Trophoblast cell (in vitro differentiated cells and primary cell): ENCODE results near the gene ZC3H12A.

Experiments
- DNase-seq, 2 donors: peaks; one replicate each; pipeline ENCODE4 v3.0.0-alpha.2; 2016
- H2AFZ ChIP-seq: 2 replicates; pipeline ENCODE4 v1.6.1; 2013; ENCODE audit warnings: low read length, moderate library complexity, mild to moderate bottlenecking; ENCODE audit not compliant: insufficient read depth, poor library complexity
- H2AK5ac ChIP-seq: 2 replicates; pipeline ENCODE4 v1.6.1; 2013; ENCODE audit warnings: mild to moderate bottlenecking, low read length
- H2BK120ac ChIP-seq: 2 replicates; pipeline ENCODE4 v1.6.1; 2013; ENCODE audit warnings: low read length, mild to moderate bottlenecking, moderate library complexity; ENCODE audit not compliant: insufficient read depth, poor library complexity
- H2BK12ac ChIP-seq: 2 replicates; pipeline ENCODE4 v1.6.1; 2013; ENCODE audit warnings: mild to moderate bottlenecking, low read length, moderate library complexity
- H2BK5ac ChIP-seq: 2 replicates; pipeline ENCODE4 v1.6.1; 2013; ENCODE audit warnings: low read length, low read depth, moderate library complexity, mild to moderate bottlenecking; ENCODE audit not compliant: poor library complexity
- H3K14ac ChIP-seq: 2 replicates; pipeline ENCODE4 v1.6.1; 2013; ENCODE audit warnings: mild to moderate bottlenecking, low read length
- H3K18ac ChIP-seq: 2 replicates; pipeline ENCODE4 v1.6.1; 2013; ENCODE audit warnings: mild to moderate bottlenecking, low read length
- H3K23ac ChIP-seq: 2 replicates; pipeline ENCODE4 v1.6.1; 2013; ENCODE audit warnings: low read length
- H3K27ac ChIP-seq: 2 replicates; pipeline ENCODE4 v1.5.1; 2013; ENCODE audit warnings: low read depth, mild to moderate bottlenecking, inconsistent platforms, low read length, moderate library complexity
- H3K27me3 ChIP-seq: 2 replicates; pipeline ENCODE4 v1.6.1; 2013; ENCODE audit warnings: inconsistent platforms, mild to moderate bottlenecking, low read length, moderate library complexity; ENCODE audit not compliant: insufficient read depth
- H3K36me3 ChIP-seq, 2 experiments: 1 replicate in 1 of 2; 2 replicates in 1 of 2; pipeline ENCODE4 v1.6.1; 2013; ENCODE audit warnings: low read length in 2 of 2, mild to moderate bottlenecking in 2 of 2, moderate library complexity in 1 of 2; ENCODE audit not compliant: insufficient read depth in 2 of 2, control insufficient read depth in 1 of 2
- H3K4ac ChIP-seq: 2 replicates; pipeline ENCODE4 v1.6.1; 2013; ENCODE audit warnings: low read depth, mild to moderate bottlenecking, low read length, moderate library complexity
- H3K4me1 ChIP-seq, 2 experiments: 1 replicate in 1 of 2; 2 replicates in 1 of 2; pipeline ENCODE4 v1.6.1; 2013; ENCODE audit warnings: low read length in 2 of 2, mild to moderate bottlenecking in 2 of 2, moderate library complexity in 1 of 2; ENCODE audit not compliant: insufficient read depth in 2 of 2, control insufficient read depth in 1 of 2
- H3K4me2 ChIP-seq: 2 replicates; pipeline ENCODE4 v1.6.1; 2013; ENCODE audit warnings: inconsistent platforms, mild to moderate bottlenecking, low read length, moderate library complexity
- H3K4me3 ChIP-seq: 2 replicates; pipeline ENCODE4 v1.5.1; 2013; ENCODE audit warnings: mild to moderate bottlenecking, low read depth, low read length, inconsistent platforms
- H3K79me1 ChIP-seq: one replicate; pipeline ENCODE4 v1.6.1; 2013; ENCODE audit warnings: low read length
- H3K79me2 ChIP-seq: 2 replicates; pipeline ENCODE4 v1.6.1; 2013; ENCODE audit warnings: low read length, mild to moderate bottlenecking; ENCODE audit not compliant: control insufficient read depth, insufficient read depth, poor library complexity
- H3K9ac ChIP-seq: 2 replicates; pipeline ENCODE4 v1.6.1; 2013; ENCODE audit warnings: mild to moderate bottlenecking, low read length
- H3K9me3 ChIP-seq: 2 replicates; pipeline ENCODE4 v1.6.1; 2013; ENCODE audit warnings: low read depth, mild to moderate bottlenecking, control low read depth, inconsistent platforms, low read length; ENCODE audit not compliant: insufficient read depth
- H4K12ac ChIP-seq: 2 replicates; pipeline ENCODE4 v1.6.1; 2013; ENCODE audit warnings: low read depth, mild to moderate bottlenecking, low read length, moderate library complexity
- H4K8ac ChIP-seq: 2 replicates; pipeline ENCODE4 v1.6.1; 2013; ENCODE audit warnings: low read depth, mild to moderate bottlenecking, low read length, moderate library complexity
- H4K91ac ChIP-seq: one replicate; pipeline ENCODE4 v1.6.1; 2013; ENCODE audit warnings: low read depth, mild to moderate bottlenecking, low read length, moderate library complexity
- WGBS: extraction: QIAGEN DNeasy Blood & Tissue Kit; methylation state at CpG from one replicate; pipeline ENCODE4 v1.1.7; 2013; ENCODE audit warnings: missing lambda C conversion rate; ENCODE audit not compliant: insufficient read length, insufficient coverage; ENCODE audit errors: extremely low coverage; 5-methylcytosine and 5-hydroxymethylcytosine counted together

The ZC3H12A gene

DNA sequence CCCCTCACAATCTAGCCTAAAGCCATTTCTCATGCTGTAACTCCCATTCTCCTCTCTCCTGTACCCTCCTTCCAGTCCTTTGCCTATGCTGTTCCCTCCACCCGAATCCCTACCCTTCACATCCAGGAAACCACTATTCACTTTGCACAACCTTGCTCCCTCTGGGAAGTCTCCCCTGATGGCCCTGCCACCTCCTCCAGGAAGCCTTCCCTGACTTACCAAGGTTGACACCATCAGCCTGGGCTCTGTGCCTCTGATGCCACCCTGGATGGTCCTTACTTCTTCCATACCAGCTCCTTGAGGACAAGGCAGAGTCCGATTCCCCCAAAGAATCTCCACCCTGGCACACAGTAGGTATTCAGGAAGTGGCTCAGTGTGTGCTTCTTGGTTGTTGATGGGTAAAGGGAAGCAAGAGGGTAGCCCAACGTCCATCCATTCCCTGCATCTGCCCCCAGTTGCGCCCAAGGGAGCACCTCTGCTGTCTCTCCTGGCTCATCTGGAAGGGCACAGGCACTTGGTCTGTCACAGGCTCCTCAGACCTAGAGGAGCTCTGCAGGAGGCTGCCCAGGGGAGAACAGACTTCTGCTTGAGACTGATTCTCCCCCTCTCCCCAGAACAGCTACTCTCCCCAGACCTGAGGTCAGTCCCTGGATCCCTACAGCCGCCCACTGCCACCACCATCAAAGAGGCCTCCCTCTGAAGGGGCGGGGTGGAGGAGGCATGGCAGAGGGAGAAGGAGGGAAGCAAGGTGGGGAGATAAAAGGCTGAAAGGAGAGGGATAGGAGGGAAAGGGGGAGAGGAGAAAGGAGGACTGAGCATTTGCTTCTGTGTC is 36.1 kb upstream of the ZC3H12A start:
- Histone ChIP-seq H3K4me2 (no peak overlapping the region), H4K12ac (no peak overlapping the region), H2AFZ (no peak overlapping the region), H3K18ac (no peak overlapping the region), H3K27ac (no peak overlapping the region), H2AK5ac (no peak overlapping the region), H3K79me1 (no peaks in the 10 kb centered on the region), H3K4ac (no peak overlapping the region), H3K79me2 (no peaks in the 10 kb centered on the region), H3K14ac (no peak overlapping the region), H4K91ac (no peak overlapping the region), H3K9ac (no peak overlapping the region), H2BK120ac (no peak overlapping the region), H2BK12ac (no peak overlapping the region), H3K27me3 (no peaks in the 10 kb centered on the region), H3K9me3 (peaks cover 3% of the 10 kb centered on the region), H3K4me1 (no peaks in the 10 kb centered on the region), H2BK5ac (no peak overlapping the region), H3K4me3 (no peak overlapping the region), H3K36me3 (no peaks in the 10 kb centered on the region), H3K23ac (no peak overlapping the region), H4K8ac (no peak overlapping the region)
- WGBS = no CpG with 5 or more reads among the region's 6 CpGs
- no peak for DNase-seq

GRCh38 chr1:37438869-37439343 is 35.5 kb upstream of the ZC3H12A start:
- Histone ChIP-seq H3K9ac (no peak overlapping the region), H2BK120ac (no peak overlapping the region), H3K9me3 (peaks cover 3% of the 10 kb centered on the region), H3K4ac (no peak overlapping the region), H3K27ac (no peak overlapping the region), H4K12ac (no peak overlapping the region), H2BK5ac (no peak overlapping the region), H3K14ac (no peak overlapping the region), H3K36me3 (no peaks in the 10 kb centered on the region), H3K23ac (no peak overlapping the region), H3K4me2 (no peak overlapping the region), H3K27me3 (no peaks in the 10 kb centered on the region), H2AFZ (no peak overlapping the region), H3K79me2 (no peaks in the 10 kb centered on the region), H3K4me3 (no peak overlapping the region), H2AK5ac (no peak overlapping the region), H3K4me1 (no peaks in the 10 kb centered on the region), H2BK12ac (no peak overlapping the region), H4K8ac (no peak overlapping the region), H3K79me1 (no peaks in the 10 kb centered on the region), H4K91ac (no peak overlapping the region), H3K18ac (no peak overlapping the region)
- no peak for DNase-seq
- no CpG with 5 or more reads among the region's 4 CpGs for WGBS

DNA sequence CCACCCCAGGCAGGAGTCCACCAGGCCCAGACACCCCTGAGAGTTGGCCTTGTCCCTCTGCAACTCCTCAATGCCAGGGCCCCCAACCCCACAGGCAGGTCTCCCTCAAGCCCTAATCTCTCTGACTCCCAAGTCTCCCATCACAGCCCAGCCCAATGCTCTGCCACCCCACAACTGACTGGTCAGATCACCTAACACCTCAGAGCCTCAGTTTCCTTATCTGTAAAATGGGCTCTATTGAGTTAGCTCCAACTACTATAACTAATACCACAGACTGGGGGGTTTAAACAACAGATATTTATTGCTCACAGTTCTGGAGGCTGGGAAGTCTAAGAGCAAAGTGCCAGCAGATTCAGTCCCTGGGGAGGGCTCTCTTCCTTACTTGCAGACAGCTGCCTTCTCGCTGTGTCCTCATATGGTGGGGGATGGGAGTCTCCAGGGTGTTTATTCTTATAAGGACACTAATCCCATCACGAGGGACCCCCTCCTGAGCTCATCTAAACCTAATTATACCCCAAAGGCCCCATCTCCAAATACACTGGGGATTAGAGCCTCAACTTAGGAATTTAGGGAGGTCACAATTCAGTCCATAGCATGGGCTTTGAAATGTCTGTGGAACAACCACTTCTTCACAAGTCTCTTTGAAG is 34.9 kb upstream of the ZC3H12A start:
- Histone ChIP-seq H3K23ac (no peak overlapping the region), H4K91ac (no peak overlapping the region), H3K4me2 (no peak overlapping the region), H3K79me2 (no peaks in the 10 kb centered on the region), H2BK12ac (no peak overlapping the region), H3K9me3 (peaks cover 3% of the 10 kb centered on the region), H2AFZ (no peak overlapping the region), H3K27ac (no peak overlapping the region), H3K79me1 (no peaks in the 10 kb centered on the region), H3K4me1 (no peaks in the 10 kb centered on the region), H4K12ac (no peak overlapping the region), H2AK5ac (no peak overlapping the region), H3K27me3 (no peaks in the 10 kb centered on the region), H4K8ac (no peak overlapping the region), H3K4me3 (no peak overlapping the region), H3K18ac (no peak overlapping the region), H3K4ac (no peak overlapping the region), H3K9ac (no peak overlapping the region), H2BK5ac (no peak overlapping the region), H3K36me3 (no peaks in the 10 kb centered on the region), H3K14ac (no peak overlapping the region), H2BK120ac (no peak overlapping the region)
- no CpG with 5 or more reads among the region's 2 CpGs for WGBS
- DNase-seq = no peak

DNA sequence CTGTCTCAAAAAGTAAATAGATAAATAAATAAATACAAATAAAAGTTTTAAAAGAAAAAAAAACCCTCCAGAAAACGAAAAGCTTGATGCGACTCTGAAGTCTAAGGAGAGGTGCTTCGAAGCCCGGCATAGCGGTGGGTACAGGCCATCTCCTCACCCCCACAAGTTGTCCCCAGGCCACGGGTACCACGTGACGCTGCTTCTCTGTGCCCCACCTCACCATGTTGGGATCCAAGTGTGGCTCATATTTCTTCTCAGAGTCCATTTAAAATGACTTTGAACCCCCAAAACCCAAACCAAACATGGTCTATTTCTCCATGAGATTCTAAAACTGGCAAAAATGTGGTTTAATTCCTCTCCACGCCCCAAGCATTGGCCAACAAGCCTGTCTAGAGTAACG is 32.9 kb upstream of the ZC3H12A start:
- WGBS = no CpG with 5 or more reads among the region's 10 CpGs
- Histone ChIP-seq H3K4me2 (no peak overlapping the region), H3K4me1 (no peaks in the 10 kb centered on the region), H2BK5ac (no peak overlapping the region), H3K4ac (no peak overlapping the region), H3K27me3 (no peaks in the 10 kb centered on the region), H3K14ac (no peak overlapping the region), H4K8ac (no peak overlapping the region), H3K79me2 (no peaks in the 10 kb centered on the region), H3K4me3 (no peak overlapping the region), H2BK12ac (no peak overlapping the region), H3K27ac (no peak overlapping the region), H3K9ac (no peak overlapping the region), H4K91ac (no peak overlapping the region), H2AK5ac (no peak overlapping the region), H2BK120ac (no peak overlapping the region), H4K12ac (no peak overlapping the region), H3K9me3 (peaks cover 3% of the 10 kb centered on the region), H3K23ac (no peak overlapping the region), H2AFZ (no peak overlapping the region), H3K18ac (no peak overlapping the region), H3K36me3 (no peaks in the 10 kb centered on the region), H3K79me1 (no peaks in the 10 kb centered on the region)
- DNase-seq = no peak
